CD4-positive, alpha-beta T cell treated with Interleukin-15 for 1 hour (primary cell): ENCODE data around the gene FBH1.
"Not testable (repeated sequence)": the region's sequence is repeated elsewhere in the genome, so short reads cannot be mapped to it uniquely, and the experiment has no call there.

Source experiments
- DNase-seq: peaks from one replicate; pipeline ENCODE4 v3.0.0-alpha.2; 2020

FBH1 gene

DNA sequence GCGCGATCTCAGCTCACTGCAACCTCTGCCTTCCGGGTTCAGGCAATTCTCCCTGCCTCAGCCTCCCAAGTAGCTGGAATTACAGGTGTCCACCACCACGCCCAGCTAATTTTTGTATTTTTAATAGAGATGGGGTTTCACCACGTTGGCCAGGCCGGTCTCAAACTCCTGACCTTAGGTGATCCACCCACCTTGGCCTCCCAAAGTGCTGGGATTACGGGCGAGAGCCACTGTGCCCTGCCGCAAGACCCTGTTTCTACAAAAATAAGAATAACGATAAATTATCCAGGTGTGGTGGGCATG, 70.9 kb downstream of the FBH1 start:
- not testable (repeated sequence) for DNase-seq

DNA sequence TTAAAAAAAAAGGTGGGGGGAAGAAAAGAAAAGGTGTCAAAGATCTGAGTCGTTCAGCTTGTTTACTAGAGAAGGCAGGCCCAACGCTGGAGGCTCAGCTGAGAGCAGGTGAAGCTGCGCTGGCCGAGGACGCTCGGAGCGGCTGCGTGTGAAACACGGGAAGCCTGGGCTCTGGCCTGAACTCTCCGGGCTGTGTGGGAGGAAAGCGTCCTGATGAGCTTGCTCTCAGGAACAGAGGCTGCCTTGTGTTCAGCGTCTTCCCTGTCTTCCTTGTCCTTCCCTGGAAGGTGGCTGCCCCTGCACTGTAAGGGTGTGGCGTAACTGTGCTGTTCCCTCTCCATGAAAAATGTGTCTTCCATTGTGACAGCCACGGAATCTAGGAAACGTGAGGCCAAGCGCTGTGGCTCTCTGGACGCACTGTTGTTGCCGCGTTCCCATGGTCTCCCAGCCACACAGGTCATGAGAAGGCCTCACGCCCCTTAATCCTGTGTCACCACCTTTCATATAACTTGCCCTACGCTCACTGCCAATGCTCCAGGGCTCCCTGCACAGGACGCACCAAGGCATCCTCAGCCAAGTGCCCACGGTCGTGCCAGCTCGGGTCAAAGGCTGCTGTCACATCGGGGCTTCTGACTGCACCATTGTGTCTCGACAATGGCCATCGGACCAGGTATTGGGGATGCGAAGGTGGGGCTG, 71.5 kb downstream of the FBH1 start:
- DNase-seq = no peak

DNA sequence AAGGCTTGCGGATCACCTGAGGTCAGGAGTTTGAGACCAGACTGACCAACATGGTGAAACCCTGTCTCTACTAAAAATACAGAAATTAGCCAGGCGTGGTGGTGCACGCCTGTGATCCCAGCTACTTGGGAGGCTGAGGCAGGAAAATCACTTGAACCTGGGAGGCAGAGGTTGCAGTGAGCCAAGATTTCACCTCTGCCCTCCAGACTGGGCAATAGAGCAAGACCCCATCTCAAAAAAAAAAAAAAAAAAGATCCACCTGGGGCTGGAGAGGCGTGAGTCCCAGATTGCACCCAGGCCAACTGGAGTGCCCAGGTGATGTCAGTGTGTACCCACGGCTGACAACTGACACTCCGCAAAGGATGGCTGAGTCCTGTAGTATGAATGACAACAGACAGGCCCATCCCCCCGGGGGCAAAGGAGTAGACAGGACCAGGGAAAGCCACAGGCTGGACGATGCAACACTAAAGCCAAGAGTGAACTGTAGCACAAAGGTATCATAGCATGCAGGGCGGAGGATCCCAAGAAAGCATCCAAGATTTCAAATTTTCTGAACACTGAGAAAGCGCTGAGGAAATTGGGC, 72.4 kb downstream of the FBH1 start:
- DNase-seq = not testable (repeated sequence)

DNA sequence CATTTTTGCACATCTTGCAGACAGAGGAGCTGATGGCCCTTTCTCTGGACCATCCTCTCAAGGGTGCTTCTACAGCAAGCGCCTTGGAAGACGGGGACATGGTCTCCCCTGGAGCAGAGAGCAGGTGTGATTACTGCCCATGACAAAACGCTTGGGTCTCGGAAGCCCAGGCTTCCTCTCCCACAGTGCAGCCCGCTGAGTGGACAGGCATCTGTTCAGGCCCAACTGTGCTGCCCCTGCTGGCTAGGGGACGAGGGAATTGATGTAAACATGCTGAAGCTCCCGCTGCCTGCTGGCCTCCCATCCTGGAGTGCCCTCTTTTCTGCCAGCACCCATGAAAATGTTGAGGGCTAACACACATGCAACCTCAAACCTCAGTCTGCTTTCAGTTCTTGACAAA, 73.0 kb downstream of the FBH1 start:
- no peak for DNase-seq

- no peak for DNase-seq
These were observed 73.5 kb downstream of the FBH1 start for GRCh38 chr10:5963591-5963990.

- DNase-seq = no peak
These were observed 74.7 kb downstream of the FBH1 start for GRCh38 chr10:5964736-5965135.

- DNase-seq = no peak
These were observed 75.2 kb downstream of the FBH1 start for GRCh38 chr10:5965266-5965665.

- DNase-seq = no peak
These were observed 78.1 kb downstream of the FBH1 start for GRCh38 chr10:5968037-5968680.

DNA sequence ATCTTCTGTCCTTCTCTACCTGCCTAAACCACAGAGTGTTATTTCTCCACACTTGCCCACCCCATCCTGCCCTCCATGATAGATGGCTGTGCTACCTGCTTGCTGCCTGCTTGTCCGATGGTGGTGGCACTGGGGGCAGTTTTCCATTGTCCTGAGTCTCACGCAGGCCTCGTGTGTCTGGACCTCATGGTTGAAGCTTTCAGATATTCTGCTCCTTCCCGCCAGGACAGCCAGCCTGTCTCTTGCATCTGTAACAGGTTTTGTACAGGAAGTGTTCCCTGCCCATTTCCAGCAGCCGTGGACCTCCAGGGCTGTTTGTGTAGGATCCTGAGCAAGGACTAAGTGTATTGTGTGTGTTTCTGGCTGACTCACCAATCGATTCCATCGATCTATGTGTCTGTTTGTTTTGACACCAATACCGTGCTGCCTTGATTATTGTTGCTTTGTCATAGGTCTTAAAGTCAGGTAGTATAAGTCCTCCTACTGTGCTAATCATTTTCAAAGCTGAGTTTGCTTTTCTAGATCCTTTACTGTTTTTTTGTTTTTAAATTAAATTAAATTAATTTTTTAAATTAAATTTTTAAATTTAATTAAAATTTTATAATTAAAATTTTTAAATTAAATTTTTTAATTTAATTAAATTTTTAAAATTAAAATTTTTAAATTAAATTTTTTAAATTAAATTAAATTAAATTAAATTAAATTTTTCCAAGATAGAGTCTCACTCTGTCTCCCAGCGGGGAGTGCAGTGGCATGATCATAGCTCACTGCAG, 78.8 kb downstream of the FBH1 start:
- DNase-seq = no peak

DNA sequence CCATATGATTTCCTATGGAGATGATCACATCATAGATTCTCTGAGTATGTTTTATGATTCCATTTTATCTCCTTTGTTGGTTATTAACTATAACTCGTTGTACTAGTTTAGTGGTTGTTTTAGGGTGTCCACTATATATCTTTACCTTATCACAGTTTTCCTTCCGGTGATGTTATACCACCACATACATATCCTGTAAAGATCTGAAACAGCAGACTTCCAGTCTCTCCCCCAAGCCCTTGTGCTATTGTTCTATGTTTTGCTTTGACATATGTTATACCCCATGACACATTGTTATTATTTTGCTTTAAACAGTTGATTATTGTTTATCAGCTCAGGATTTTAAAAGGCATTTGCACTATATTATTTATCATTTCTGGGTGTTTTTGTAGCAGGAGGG, 80.0 kb downstream of the FBH1 start:
- no peak for DNase-seq

DNA sequence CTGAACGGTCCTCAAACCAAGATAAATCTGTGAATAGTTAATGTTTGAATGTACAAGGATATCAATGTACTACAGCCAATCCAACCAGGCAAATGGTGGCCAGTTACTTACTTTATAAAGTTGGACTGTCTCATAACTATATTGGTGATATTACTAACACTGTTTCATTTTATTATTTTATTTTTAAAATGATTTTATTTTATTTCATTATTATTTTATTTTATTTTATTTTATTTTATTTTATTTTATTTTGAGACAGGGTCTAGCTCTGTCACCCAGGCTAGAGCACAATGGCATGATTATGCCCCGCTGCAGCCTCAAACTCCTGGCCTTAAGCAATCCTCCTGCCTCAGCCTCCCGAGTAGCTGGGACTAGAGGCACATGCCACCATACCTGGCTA, 80.5 kb downstream of the FBH1 start:
- DNase-seq = no peak

DNA sequence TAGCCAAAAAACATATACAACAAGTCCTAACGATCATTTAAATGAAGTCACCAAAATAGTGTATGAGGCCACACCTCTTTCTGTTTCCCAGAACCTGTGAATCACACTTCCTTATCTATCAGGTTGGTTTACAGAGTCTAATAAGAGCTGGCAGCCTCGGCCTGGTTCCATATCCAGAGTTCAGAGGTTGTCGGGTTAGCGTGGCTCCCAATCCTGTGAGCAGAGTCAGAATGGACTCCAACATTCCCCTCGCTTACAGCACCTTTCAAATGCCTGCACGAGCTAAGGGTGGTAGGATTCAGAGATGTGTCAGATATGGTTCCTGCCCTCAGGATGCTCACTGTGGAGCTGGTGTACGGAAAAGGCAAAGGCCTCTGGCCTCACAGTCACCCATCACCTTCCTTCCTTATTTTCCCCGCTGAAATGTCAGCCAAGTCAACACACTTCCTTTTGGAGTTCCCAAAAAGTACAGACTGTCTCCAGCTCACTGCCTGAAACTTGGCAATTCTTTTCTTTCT, 81.3 kb downstream of the FBH1 start:
- no peak for DNase-seq

DNA sequence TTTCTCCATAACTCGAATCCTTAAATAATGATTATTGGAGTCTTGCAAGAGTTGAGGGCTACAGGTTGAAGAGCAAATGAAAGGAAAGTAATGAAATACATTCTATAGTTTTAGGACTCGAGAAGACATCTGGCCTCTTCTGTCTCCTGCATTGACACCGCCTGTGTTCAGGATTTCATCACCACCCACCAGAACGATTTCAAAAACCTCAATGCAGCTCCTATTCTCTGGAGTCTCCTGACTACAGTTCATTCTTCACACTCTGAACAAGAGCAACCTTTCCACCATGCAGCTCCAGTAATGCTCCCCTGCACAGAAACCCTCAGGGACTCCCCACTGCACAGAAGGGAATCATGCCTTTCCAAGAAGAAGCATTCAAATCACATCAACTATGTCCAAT, 81.8 kb downstream of the FBH1 start:
- DNase-seq = no peak

DNA sequence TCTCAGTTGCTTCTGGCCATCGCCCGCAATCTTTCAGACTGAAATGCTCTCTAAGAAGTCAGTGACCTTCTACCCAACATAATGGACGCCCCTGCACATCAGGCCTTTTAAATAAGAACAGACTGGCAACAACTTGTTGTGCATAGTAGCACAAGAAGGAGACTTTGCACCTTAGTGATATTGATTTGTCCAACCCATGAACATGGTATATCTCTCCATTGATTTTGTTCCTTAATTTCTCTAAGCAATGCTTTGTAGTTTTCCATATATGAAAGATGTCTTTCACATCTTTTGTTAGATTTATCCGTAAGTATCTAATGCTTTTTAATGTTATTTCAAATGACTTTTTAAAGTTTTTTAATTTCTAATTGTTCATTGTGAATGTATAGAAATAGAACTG, 83.0 kb downstream of the FBH1 start:
- DNase-seq = no peak

GRCh38 chr10:5975641-5976473, 85.8 kb downstream of the FBH1 start:
- peak; percentile 74 for DNase-seq

GRCh38 chr10:5976512-5977470, 86.7 kb downstream of the FBH1 start:
- DNase-seq = no peak

- DNase-seq = peak; percentile 77
These were observed 87.6 kb downstream of the FBH1 start, which contains the start of gene IL15RA for GRCh38 chr10:5977471-5978229. Gene IL15RA, minus strand, starts transcription at chr10:5977543. Its CDS starts 51 bp downstream, at chr10:5977492.

DNA sequence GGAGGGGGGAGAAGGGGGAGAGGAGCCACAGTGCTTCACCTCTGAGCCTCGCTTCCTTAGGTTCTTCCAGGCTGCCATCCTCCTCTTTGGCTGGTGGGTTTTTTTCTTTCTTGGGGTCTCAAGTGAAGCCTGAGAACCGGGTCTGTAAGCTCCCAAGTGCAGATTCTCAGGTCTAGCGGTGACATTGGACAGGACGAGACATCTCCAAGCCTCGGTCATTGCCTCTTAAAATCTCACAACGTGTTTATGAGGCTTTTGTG, 88.1 kb downstream of the FBH1 start:
- no peak for DNase-seq

- DNase-seq = no peak
These were observed 91.5 kb downstream of the FBH1 start for GRCh38 chr10:5981529-5981928.

DNA sequence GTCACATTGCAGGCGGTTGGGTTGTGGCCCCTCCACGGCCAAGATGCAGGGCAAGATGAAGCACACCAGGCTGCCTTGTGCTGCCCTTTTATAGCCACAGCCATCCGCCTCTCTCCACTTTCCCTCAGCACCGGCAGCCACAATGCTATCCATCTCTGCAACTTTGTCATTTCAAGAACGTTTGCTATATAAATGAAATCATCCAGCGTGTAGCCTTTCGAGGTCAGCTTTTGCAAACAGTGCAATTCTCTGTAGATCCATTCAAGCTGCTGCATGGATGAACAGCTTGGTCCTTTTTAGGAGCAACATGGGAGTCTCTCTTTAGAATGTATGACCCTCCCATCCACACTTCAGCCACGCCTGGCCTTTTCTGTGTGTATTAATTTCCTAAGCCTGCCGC, 93.7 kb downstream of the FBH1 start:
- DNase-seq = no peak

DNA sequence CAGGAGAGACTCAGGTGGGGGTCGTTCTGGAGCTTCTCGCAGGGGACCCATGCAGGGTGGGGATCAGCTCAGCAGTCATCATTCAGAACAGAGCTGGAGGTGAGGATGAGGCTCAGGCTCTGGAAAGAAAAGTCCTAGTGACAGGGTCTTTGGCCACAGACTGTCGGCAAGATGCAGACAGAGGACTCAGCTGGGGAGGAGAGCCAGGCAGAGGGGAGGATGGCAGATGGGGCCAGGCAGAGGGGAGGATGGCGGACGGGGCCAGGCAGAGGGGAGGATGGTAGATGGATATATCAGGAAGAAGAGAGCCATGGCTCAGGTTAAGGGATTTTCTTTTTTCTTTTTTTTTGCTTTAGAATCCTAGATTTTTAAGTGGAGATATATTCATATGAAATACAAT, 95.0 kb downstream of the FBH1 start:
- no peak for DNase-seq
